Fibroblast of pulmonary artery (primary cell): Measurements from ENCODE around the gene NHERF2.

Experiments
- DNase-seq: peaks from one replicate; pipeline ENCODE4 v3.0.0-alpha.2; 2010; ENCODE audit warnings: low read depth
- H3K4me3 ChIP-seq: replicated peaks from 2 replicates; pipeline ENCODE4 v1.5.1; 2011; ENCODE audit warnings: low read depth, mild to moderate bottlenecking, control low read depth, low read length, moderate library complexity
- TF ChIP-seq, protein P1 (sequence below): IDR thresholded peaks from 2 replicates; pipeline ENCODE4 v1.5.1; 2011; ENCODE audit warnings: mild to moderate bottlenecking, control low read depth, low read length, inconsistent platforms; ENCODE audit errors: missing control alignments

The NHERF2 gene

DNA sequence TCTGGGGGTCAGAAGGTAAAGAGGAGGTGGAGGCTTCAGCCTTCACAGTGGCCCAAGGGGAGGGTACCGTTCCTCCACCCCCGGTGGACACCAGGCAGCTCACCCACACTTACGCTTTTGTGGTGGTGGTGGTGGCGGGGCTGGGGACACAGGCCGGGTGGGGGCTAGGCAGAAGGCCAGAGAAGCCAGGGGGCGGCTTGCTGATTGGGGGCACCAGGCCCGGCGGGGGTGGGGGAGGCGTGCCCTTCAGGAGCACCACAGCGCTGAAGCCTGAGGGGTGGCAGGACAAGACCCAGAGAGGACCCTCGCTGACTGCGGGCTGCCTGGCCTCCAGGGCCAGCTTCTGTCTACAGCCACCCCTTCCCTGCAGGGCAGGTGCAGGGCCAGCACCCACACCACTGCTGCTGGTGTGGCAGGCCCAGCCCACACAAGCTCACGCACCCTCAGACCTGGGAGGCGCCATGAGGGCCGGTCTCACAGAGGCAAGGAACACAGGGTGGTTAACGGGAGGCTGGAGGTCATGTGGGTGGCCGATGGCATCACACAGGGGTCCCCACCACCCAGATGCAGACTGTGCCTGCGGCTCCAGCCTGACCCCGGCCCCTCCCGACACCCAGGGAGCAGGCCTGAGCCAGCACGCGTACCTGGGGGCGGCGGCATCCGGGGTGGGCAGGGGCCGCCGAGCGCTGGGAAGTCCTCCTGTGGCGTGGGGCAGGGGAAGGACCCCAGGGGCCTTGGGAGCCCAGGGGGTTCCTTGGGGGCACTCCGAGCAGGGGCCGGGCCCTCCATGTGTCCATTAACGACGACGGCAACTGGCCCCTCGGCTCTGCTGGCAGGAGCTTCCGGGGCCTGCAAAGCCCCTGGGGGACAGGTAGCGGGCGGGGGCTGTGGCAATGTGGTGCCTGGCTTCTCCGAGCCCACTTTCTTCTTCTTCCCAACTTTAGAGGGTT lies 27.6 kb upstream of the NHERF2 start:
- TF ChIP-seq, protein P1, sequence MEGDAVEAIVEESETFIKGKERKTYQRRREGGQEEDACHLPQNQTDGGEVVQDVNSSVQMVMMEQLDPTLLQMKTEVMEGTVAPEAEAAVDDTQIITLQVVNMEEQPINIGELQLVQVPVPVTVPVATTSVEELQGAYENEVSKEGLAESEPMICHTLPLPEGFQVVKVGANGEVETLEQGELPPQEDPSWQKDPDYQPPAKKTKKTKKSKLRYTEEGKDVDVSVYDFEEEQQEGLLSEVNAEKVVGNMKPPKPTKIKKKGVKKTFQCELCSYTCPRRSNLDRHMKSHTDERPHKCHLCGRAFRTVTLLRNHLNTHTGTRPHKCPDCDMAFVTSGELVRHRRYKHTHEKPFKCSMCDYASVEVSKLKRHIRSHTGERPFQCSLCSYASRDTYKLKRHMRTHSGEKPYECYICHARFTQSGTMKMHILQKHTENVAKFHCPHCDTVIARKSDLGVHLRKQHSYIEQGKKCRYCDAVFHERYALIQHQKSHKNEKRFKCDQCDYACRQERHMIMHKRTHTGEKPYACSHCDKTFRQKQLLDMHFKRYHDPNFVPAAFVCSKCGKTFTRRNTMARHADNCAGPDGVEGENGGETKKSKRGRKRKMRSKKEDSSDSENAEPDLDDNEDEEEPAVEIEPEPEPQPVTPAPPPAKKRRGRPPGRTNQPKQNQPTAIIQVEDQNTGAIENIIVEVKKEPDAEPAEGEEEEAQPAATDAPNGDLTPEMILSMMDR = no peak
- no peak overlapping the region for H3K4me3 ChIP-seq

DNA sequence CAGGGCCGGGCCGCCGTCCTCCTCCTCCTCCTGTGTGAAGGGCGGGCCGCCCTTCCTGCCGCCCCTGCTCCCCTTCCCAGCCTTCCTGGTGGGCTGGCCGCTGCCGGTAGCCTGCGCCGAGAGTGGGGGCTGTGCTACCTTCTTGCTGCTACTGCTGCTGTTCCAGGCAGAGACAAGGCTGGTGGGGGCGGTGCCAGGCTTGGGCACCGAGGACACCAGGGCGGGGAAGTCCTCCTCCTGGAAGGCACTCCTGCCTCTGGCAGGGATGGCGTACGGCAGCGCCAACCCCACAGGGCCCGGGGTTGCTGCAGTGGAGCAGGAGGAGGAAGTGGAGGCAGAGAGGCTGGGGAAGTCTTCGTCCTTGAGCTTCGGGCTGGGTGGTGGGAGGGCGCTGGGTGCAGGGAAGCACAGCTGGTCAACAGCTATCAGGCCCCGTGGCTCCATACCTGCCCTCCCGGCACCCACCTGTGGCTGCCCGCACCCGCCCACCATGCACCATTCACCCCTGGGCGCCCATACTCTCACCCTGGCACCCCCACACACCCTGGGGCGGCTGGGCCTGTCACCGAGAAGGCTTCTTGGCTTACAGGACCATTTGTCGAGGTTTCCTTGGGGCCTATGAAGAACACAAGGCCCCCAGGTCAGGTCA lies 26.7 kb upstream of the NHERF2 start:
- H3K4me3 ChIP-seq = no peak overlapping the region
- DNase-seq = no peak

More for the DNA sequence above, 27.6 kb upstream of the NHERF2 start:
- DNase-seq = no peak

DNA sequence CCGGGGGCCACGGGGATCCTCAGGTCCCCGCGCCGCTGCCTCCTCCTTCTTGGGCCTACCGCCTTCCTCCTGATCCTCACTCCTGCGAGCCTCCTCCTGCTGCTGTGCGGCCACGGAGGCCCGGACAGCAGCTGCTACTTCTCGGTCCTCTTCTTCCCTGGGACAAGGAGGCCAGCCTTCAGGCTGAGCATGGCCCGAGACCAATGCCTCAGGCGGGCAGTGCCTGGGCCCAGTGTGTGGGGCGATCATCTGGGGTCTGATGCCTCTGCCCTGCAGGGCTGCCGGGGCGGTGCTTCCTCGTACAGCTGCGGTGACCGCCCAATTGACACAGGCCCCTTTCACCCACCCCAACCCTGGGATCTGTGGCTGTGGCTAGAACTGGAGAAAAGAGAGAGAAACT lies 25.7 kb upstream of the NHERF2 start:
- DNase-seq = no peak
- H3K4me3 ChIP-seq = no peak overlapping the region
- TF ChIP-seq, protein P1 = no peak

More for the DNA sequence above, 26.7 kb upstream of the NHERF2 start:
- TF ChIP-seq, protein P1 = no peak

DNA sequence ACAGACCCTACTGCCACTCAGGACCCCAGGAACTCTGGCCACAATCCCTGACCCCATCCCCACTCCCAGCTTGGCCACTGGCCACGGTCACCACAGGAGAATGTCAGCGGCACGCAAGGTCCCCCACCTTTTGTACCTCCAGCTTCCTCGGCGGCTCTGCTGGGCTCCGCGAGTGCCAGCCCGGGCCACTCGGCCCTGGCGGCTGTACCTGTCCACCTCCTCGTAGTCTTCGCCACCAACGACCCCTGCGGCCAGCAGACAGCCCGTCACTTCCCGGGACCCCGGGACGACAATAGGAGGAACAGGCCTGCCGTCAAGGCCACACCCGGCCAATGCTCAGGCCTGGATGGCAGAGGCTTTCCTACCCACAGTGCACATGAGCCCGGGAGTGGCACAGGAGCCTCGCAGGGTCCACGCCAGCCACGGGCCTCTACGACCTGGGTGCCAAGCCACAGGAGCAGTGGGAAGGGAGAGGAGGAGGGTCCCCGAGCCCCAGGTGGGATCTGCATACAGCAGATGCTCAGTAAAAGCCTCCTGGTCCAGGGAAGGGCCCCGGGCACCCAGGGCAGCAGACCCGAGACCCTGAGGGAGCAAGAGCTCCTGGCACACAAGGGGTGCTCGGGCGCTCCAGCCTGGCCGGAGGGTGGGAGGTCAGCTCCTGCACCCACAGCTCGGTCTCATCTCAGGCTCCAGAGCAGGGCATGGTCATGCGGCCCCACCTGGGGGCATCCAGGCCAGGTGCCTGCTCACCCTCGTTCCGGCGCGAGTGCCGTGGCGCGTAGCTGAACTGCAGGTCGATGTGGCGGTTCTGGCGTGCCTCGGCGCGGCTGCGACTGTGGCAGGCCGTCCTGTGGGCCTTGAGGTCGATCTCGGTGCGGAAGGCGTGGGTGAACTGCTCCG lies 25.0 kb upstream of the NHERF2 start:
- TF ChIP-seq, protein P1 = no peak
- H3K4me3 ChIP-seq = no peak overlapping the region
- DNase-seq = no peak

DNA sequence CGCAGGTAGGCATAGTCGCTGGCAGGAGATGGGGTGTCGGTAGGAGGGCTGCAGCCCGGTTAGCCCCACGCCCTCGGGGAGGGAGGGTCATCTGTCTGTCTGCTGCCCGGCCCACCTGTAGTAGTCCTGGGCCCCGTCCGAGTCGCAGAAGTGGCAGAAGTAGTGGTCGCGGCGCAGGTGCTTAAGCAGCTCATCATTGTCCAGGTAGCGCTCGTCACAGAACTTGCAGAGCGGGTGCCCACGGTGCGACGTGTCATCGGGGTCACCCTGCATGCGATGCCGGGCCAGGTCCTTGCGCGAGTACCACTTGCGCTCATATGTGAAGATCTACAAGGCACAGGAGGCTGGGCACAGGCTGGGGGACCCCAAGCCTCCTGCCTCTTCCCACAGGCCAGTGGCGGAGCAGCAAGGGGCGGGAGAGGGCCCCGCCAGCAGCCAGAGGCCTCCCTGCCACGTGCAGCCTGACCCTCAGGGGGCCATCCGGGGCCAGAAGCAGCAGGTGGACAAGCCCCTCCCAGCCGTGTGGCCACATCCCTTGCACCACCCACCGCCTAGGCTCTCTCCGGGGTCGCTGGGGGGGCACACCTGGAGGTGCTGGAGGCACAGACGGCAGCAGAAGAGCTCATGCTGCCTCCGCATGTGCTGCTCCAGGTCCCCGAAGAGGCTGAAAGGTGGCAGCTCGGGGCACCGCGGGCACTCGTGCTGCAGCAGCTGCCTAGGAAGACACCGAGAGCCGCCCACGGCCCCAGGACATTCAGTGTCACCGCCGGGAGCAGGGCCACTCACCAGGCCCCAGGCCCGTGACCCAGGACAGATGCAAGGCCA lies 24.1 kb upstream of the NHERF2 start:
- DNase-seq = no peak
- no peak overlapping the region for H3K4me3 ChIP-seq
- TF ChIP-seq, protein P1 = no peak
